Ascending aorta (tissue), 2 donors: ENCODE results near the gene PPFIBP2. TPM values are rescaled to one million over a fixed set of nuclear protein-coding genes. Genes with fewer than 3 reads are reported as not detected.

Source experiments
- DNase-seq, 2 donors: peaks; one replicate each; pipeline ENCODE4 v3.0.0-alpha.2; 2019; ENCODE audit warnings: low spot score in 2 of 2
- H3K27ac ChIP-seq, 2 donors: fragments of 200-600 bp; sonication (generic); one replicate each; pipeline ENCODE4 v1.5.1; 2016 to 2017; ENCODE audit warnings: mild to moderate bottlenecking in 1 of 2
- H3K27me3 ChIP-seq: fragments of 200-600 bp; sonication (generic); one replicate; pipeline ENCODE4 v1.5.1; 2017
- H3K36me3 ChIP-seq, 2 donors: fragments of 200-600 bp; sonication (generic); one replicate each; pipeline ENCODE4 v1.5.1; 2016
- H3K4me1 ChIP-seq, 2 donors: fragments of 200-600 bp; sonication (generic); one replicate each; pipeline ENCODE4 v1.5.1; 2016 to 2017; ENCODE audit warnings: mild to moderate bottlenecking in 1 of 2
- H3K4me3 ChIP-seq, 2 donors: fragments of 200-600 bp; sonication (generic); one replicate each; pipeline ENCODE4 v1.5.1; 2016 to 2017; ENCODE audit warnings: mild to moderate bottlenecking in 1 of 2
- H3K9me3 ChIP-seq, 2 donors: fragments of 200-600 bp; sonication (generic); one replicate each; pipeline ENCODE4 v1.5.1; 2016
- CTCF ChIP-seq, 3 experiments: fragments of 200-600 bp in 2 of 3; fragments of 450-650 bp in 1 of 3; sonication (generic) in 2 of 3; IDR thresholded peaks; one replicate each; pipeline ENCODE4 v1.5.1; 2016 to 2019; ENCODE audit warnings: antibody characterized with exemption in 3 of 3, mild to moderate bottlenecking in 1 of 3, moderate library complexity in 1 of 3
- intact Hi-C: fragments of 100-400 bp; cut with DNase I; formaldehyde crosslinking; loops from one replicate; pipeline ENCODE4 v1.15.1; 2023
- total RNA-seq: library from RNA; depleted of rRNA; stranded (reverse); fragments of >200 nt; gene quantifications from one replicate; pipeline ENCODE4 v1.1.0, GENCODE V29; 2016

PPFIBP2 gene
- total RNA-seq, 1 donor from 2014 or later: 4.2 TPM

GRCh38 chr11:7527029-7527428, 13.2 kb downstream of the PPFIBP2 start:
- no peak for TF ChIP-seq CTCF (IDR thresholded peaks at IDR 0.05)
- Histone ChIP-seq H3K9me3 (no peaks in the 10 kb centered on the region), H3K36me3 (no peaks in the 10 kb centered on the region), H3K4me1 (peaks cover 0 to 2% of the 10 kb centered on the region in 2 donors), H3K27ac (no peak overlapping the region), H3K27me3 (no peaks in the 10 kb centered on the region), H3K4me3 (no peak overlapping the region)
- intact Hi-C loops: no loop called here
- DNase-seq: no peak

- no peak for TF ChIP-seq CTCF (IDR thresholded peaks at IDR 0.05)
- intact Hi-C loops: no loop called here
- peaks cover 0 to 2% of the 10 kb centered on the region in 2 donors for H3K4me1 ChIP-seq
- H3K9me3 ChIP-seq: no peaks in the 10 kb centered on the region
- no peak overlapping the region for H3K4me3 ChIP-seq
- H3K36me3 ChIP-seq: no peaks in the 10 kb centered on the region
- no peak overlapping the region for H3K27ac ChIP-seq
- no peak for DNase-seq
- H3K27me3 ChIP-seq: no peaks in the 10 kb centered on the region
These were observed 14.8 kb downstream of the PPFIBP2 start for GRCh38 chr11:7528514-7529049.

- no peak overlapping the region for H3K4me3 ChIP-seq
- no peak for DNase-seq
- no peak for TF ChIP-seq CTCF (IDR thresholded peaks at IDR 0.05)
- H3K27me3 ChIP-seq: no peaks in the 10 kb centered on the region
- no peaks in the 10 kb centered on the region for H3K36me3 ChIP-seq
- H3K9me3 ChIP-seq: no peaks in the 10 kb centered on the region
- H3K27ac ChIP-seq: no peak overlapping the region
- intact Hi-C loops: no loop called here
- H3K4me1 ChIP-seq: no peaks in the 10 kb centered on the region
These were observed 16.3 kb downstream of the PPFIBP2 start for GRCh38 chr11:7530013-7530640.

DNA sequence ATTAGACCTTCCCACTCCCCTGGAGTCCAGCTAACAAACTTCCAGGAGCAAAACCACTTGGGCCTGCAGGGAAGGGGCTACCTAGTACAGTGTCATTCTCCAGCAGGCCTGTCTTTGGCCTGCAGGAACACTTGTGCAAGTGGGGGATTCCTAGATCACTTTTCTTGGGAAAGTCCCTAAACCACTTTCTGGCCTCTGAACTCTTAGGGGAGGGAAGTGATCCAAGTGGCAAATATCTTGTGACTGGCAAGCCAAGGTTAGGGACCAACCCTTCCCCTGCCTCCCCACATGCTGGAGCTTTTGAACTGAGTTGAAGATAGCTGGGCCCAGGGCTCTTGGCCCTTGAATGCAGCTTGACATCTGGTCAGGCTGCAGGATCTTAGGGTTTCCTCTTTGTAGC, 17.2 kb downstream of the PPFIBP2 start:
- TF ChIP-seq CTCF (IDR thresholded peaks at IDR 0.05): no peak
- Histone ChIP-seq H3K36me3 (no peaks in the 10 kb centered on the region), H3K27me3 (no peaks in the 10 kb centered on the region), H3K4me1 (no peaks in the 10 kb centered on the region), H3K9me3 (no peaks in the 10 kb centered on the region), H3K27ac (no peak overlapping the region), H3K4me3 (no peak overlapping the region)
- DNase-seq: no peak
- intact Hi-C loops: no loop called here

DNA sequence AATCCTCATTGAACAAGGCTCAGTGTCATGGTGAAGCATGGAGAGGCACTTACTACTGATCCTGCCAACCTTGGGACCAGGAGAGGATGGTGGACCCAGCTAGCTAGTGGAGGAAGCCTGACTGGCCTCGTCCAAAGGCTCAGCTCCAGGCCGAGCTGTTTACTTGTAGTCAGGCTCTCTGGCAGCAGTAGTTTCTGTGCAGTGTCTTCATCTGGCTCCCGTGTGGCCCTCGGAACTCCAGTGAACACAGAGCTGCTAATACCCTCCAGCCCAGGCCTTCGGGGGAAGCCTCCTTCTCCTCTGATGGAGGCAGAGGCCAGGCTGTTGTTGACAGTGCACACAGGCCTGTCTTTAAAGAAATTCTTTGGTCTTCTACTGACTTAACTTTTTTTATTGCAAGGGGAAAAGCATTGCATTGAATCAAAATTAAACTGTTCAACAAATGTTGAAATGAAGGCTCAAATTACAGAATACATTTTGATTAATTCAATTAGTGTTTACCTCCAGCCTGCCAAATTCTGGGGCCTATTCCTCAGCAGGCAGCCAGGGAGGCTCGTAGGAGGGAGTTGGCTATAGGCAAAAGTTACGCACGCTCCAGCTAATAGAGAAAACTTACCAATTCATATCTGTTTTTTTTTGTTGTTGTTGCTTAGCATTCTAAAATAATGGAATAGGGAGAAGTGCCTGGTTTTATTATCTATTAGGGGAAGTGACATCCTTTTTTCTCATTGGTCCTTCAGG, 18.8 kb downstream of the PPFIBP2 start:
- Histone ChIP-seq H3K9me3 (no peaks in the 10 kb centered on the region), H3K27me3 (no peaks in the 10 kb centered on the region), H3K4me3 (no peak overlapping the region), H3K36me3 (no peaks in the 10 kb centered on the region), H3K27ac (no peak overlapping the region), H3K4me1 (no peaks in the 10 kb centered on the region)
- no peak for TF ChIP-seq CTCF (IDR thresholded peaks at IDR 0.05)
- DNase-seq: no peak
- intact Hi-C loops: no loop called here
